NCI-H345 (cell line): Measurements from ENCODE around the gene TMEM232.
"Not testable (repeated sequence)": the region's sequence is repeated elsewhere in the genome, so short reads cannot be mapped to it uniquely, and the experiment has no call there.

ENCODE experiments used
- DNase-seq: peaks from one replicate; lab custom pipeline; 2025; lab: John Stamatoyannopoulos, UW

TMEM232 gene

GRCh38 chr5:110625376-110625999 lies 101.0 kb downstream of the TMEM232 start:
- DNase-seq: peak; percentile 35

- no peak for DNase-seq
These were observed 102.6 kb downstream of the TMEM232 start for GRCh38 chr5:110623874-110624273.

GRCh38 chr5:110618941-110619340 lies 107.5 kb downstream of the TMEM232 start:
- DNase-seq: no peak

GRCh38 chr5:110616009-110616408 lies 110.5 kb downstream of the TMEM232 start:
- DNase-seq: no peak

GRCh38 chr5:110612794-110613247 lies 113.7 kb downstream of the TMEM232 start:
- DNase-seq: no peak

- DNase-seq: no peak
These were observed 114.7 kb downstream of the TMEM232 start for GRCh38 chr5:110611817-110612216.

GRCh38 chr5:110594866-110595265 lies 131.6 kb downstream of the TMEM232 start:
- no peak for DNase-seq

- DNase-seq: peak; percentile 0
These were observed 136.3 kb downstream of the TMEM232 start for GRCh38 chr5:110590187-110590586.

GRCh38 chr5:110588286-110588980 lies 138.0 kb downstream of the TMEM232 start:
- no peak for DNase-seq

GRCh38 chr5:110580625-110581024 lies 145.8 kb downstream of the TMEM232 start:
- DNase-seq: no peak

- no peak for DNase-seq
These were observed 153.7 kb downstream of the TMEM232 start for GRCh38 chr5:110572729-110573128.

- DNase-seq: no peak
These were observed 164.3 kb downstream of the TMEM232 start for GRCh38 chr5:110562191-110562590.

GRCh38 chr5:110561510-110561909 lies 165.0 kb downstream of the TMEM232 start:
- DNase-seq: no peak

- no peak for DNase-seq
These were observed 177.2 kb downstream of the TMEM232 start for GRCh38 chr5:110549301-110549700.

GRCh38 chr5:110548171-110548570 lies 178.3 kb downstream of the TMEM232 start:
- no peak for DNase-seq

GRCh38 chr5:110547495-110547894 lies 179.0 kb downstream of the TMEM232 start:
- no peak for DNase-seq

- DNase-seq: no peak
These were observed 180.8 kb downstream of the TMEM232 start for GRCh38 chr5:110545716-110546115.

GRCh38 chr5:110544603-110545002 lies 181.9 kb downstream of the TMEM232 start:
- DNase-seq: no peak

GRCh38 chr5:110542949-110543348 lies 183.5 kb downstream of the TMEM232 start:
- no peak for DNase-seq

- no peak for DNase-seq
These were observed 190.1 kb downstream of the TMEM232 start for GRCh38 chr5:110536120-110537115.

- DNase-seq: not testable (repeated sequence)
These were observed 191.3 kb downstream of the TMEM232 start for GRCh38 chr5:110535146-110535545.

- DNase-seq: no peak
These were observed 200.7 kb downstream of the TMEM232 start for GRCh38 chr5:110525762-110526161.
